Placental pericyte (primary cell): ENCODE measurements around the gene BSX. TPM values are rescaled to one million over a fixed set of nuclear protein-coding genes. Genes with fewer than 3 reads are reported as not detected.

ENCODE experiments used
- total RNA-seq: library from RNA; depleted of rRNA; stranded (reverse); fragments of >200 nt; gene quantifications from 2 replicates; pipeline ENCODE4 v1.2.3, GENCODE V29; 2012

BSX gene
- total RNA-seq = not detected in 2 replicates

GRCh38 chr11:122981388-122982264 lies at the start of gene BSX:
Gene BSX, minus strand, starts transcription at chr11:122981834. Its CDS starts 163 bp downstream, at chr11:122981671.

Other genes with a start within 250 kb of the BSX start
- not detected in 2 replicates for gene CRTAM, start 143.3 kb downstream of the BSX start, total RNA-seq
- gene JHY, start 99.1 kb downstream of the BSX start, total RNA-seq = 0.88 and 1.6 TPM in 2 replicates
- 1,642 and 3,787 TPM in 2 replicates for gene HSPA8, start 80.3 kb upstream of the BSX start, total RNA-seq
- 267 and 619 TPM in 2 replicates for gene CLMP, start 213.4 kb upstream of the BSX start, total RNA-seq